Stimulated activated naive CD8-positive, alpha-beta T cell treated with anti-CD3 and anti-CD28 coated beads, Interleukin-15, Interleukin-2, amounts not matched to agents 100 U/mL and 50 U/mL, for 24 hours (primary cell): ENCODE data around the gene KNOP1.

ENCODE experiments used
- ATAC-seq: fragments of 150-1000 bp; cut with Tn5 transposase; one replicate; pipeline ENCODE4 v1.10.0; 2021
- DNase-seq: peaks from one replicate; pipeline ENCODE4 v3.0.0; 2021

Gene KNOP1

GRCh38 chr16:19707569-19708295 is 10.3 kb downstream of the KNOP1 start:
- ATAC-seq, result peak; percentile 10
- no peak for DNase-seq

- no peak for ATAC-seq
Measured at GRCh38 chr16:19706846-19707245, 11.2 kb downstream of the KNOP1 start.

DNA sequence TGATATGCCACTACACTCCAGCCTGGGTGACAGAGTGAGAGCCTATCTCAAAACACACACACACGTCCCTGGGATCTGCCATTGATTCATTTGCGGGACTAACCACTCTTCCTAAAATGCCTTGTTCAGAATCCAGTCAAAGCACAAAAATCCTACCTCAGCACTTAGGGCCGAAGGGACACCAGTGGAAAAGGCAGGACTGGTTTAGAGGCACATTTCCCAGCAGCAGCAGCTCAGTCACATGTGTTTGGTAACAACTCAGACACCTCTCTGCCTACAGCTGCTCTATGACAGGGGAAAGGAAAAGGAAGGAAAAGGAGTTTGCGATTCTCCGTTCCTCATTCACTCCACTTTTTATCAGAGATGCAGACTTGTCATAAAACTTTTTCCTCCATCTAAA is 12.2 kb downstream of the KNOP1 start:
- DNase-seq (no peak), ATAC-seq (no peak)

More at GRCh38 chr16:19706846-19707245, 11.2 kb downstream of the KNOP1 start:
- no peak for DNase-seq

DNA sequence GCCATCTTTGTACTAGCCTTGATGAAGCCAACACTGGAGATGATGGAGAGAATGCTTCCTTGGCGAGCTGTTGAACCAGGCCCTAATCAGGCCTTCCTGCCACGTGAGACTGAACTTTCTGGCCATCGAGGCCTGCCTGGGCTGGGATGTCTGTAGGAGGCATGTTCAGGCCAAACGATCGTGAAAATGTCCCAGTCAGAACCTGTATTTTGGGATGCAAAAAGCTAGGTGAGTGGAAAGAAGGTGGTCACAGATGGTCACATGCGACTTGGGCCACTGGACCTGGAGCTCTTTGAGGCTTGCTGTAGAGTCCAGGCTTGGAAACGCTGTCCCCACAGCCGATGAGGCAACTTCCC is 12.9 kb downstream of the KNOP1 start:
- ATAC-seq, result no peak
- DNase-seq, result no peak

GRCh38 chr16:19704321-19705145 is 13.5 kb downstream of the KNOP1 start:
- no peak for ATAC-seq
- DNase-seq, result no peak

DNA sequence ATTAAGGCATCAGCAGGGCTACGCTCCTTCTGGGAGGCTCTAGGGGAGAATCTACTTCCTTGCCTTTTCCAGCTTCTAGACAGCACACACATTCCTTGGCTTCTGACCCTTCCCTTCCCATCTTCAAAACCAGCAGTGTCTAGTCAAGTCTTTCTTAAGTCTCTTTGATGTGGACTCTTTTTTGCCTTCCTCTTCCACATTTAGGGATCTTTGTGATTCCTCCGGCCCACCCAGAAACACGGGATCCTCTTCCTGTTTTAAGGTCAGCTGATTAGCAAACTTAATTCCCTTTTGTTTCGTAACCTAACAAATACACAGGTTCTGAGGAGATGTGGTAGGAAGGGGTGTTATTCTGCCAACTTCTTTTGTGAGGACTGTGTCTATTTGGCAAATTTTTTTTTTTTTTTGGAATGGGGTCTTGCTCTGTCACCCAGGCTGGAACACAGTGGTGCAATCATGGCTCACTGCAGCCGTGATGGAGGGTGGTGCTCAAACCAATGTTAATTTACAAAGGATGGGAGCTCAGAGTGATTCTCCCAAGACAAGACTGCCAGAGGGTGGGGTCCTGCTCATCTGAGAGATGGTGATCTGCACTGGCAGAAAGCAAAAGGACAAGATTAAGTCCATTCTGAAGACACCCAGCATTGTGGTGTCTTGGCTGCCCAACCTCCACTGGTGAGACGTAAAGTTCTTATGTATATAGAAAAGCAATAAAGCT is 14.7 kb downstream of the KNOP1 start:
- DNase-seq, result no peak
- ATAC-seq, result no peak

DNA sequence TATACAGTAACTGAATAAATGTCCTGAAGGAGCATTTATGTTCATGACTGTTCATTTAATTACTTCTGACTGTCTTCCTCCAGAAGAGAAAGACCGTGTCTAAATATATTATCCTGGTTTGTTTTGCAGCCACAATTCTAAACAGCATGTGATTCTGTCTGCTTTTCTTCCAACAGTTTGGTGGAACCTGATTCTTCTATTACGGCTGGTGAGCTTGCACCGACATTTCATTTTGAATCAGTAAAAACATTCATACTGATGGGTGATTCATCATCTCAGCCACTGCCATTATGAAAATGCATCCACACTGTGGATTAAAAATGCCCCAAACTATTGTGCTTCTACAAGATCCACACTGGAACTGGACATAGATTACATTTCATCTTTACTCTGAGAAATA is 16.9 kb downstream of the KNOP1 start:
- ATAC-seq, result no peak
- no peak for DNase-seq

DNA sequence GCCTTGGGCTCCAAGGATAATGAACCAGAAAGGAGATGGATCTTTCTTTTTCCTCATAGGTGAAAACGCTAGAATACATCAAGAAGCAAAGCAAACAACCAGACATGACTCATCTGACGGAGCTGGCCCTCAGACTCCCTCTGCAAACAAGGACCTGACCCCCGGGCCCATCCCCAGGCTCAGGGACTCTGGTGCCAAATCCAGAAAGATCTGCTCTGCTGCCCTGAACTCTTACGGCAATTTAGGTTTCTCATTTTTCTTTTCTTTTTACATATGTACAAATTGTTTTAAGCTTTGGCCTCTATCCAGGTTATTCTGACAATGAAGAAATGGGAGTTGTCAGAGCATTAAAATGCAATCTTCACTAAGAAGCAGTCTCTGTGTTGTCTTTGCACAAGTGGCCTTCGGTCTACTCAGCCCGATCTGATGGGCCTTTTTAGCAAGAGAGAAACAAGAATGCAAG is 17.7 kb downstream of the KNOP1 start:
- DNase-seq, result no peak

GRCh38 chr16:19699472-19699871 is 18.6 kb downstream of the KNOP1 start:
- DNase-seq (no peak), ATAC-seq (no peak)

More for the DNA sequence above, 17.7 kb downstream of the KNOP1 start:
- ATAC-seq, result no peak

DNA sequence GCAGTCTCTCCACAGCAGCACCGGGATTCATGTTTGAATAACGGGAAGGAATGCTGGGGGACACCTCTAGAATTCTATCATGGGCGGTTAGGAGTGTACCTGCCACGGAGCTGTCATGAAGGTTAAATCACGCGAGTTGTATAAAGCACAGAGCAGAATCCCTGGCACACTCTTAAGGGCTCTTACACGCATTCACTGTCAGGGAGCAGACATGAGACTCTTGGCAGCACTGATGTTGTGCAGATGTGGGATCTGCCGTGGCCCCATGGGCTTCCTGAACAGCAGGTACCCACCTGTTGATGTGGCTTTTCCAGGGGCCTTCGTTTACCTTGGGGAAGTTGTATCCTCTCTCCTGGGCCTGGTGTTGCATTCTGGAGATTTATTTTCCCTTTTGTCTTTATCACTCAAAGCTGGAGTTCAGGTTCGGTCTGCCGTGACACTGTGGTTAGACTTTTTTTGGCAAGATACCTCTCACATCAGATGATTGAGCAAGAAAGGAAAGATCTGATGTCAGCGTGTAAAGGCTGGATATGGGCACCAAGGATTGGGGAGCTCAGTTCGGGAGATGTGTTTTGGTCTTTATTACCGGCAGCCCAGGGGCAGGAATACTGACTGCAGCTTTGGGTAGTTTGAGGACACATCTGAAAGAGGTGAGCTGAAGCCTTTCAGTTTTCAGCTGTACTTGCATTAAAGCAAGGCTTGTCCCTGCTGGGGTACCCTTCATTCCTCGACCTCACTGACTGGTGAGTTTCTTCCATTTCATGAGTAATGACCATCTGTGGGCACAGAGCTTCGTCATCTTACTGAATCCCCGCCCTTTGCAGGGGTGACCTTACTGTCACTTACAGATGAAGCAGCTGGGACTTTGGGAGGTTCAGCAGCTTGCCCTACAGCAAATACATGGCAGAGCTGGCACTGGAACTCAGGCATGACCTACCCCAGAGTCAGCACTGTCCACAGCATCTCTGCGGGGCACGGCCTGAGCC is 19.3 kb downstream of the KNOP1 start:
- DNase-seq (no peak), ATAC-seq (peak; percentile 45)

DNA sequence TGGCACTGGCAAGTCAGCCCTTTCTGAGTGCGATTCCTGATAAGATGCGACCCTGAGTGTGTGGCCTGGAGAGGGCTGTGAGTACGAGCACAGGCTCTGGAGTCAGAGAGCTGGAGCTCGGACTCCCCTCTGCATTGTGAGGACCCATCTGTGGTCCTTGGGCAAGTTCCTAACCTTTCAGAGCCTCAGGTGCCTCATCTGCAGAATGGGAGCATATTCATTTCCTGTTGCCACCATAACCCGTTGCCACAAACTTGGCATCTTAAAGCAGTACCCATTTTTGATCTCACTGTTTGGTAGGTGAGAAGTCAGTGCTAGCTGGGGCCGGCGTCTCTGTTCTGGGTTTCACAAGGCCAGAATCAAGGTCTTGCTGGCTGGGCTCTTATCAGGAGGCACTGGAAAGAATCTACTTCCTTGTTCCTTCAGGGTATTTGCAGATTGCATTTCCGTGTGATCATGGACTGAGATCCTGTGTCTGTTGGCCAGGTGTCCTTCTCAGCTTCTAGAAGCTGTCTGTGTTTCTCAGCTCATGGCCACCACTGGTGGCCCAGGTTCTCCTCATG is 20.2 kb downstream of the KNOP1 start:
- DNase-seq (no peak), ATAC-seq (no peak)

DNA sequence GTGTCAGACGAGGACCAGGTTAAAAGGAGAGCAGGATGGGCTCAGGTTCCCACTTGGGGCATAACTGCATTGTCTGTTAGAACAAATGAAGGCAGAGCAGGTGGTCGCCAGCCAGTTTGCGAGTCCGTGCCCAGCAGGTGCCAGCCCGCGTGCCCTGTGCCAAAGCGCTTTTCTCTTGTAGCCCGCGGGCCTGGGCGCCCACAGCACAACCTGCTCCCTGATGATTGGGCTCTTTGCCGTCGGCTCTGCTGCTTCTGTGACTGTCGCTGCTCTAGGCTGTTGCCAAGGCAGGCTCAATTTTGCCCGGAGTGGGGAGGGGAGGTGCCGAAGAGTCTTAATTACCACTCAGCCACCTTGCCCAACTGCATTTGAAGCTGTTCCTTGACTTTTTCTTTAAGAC is 21.1 kb downstream of the KNOP1 start:
- DNase-seq (no peak), ATAC-seq (no peak)

- ATAC-seq (no peak), DNase-seq (peak; percentile 29)
Measured at GRCh38 chr16:19696328-19696727, 21.7 kb downstream of the KNOP1 start.

DNA sequence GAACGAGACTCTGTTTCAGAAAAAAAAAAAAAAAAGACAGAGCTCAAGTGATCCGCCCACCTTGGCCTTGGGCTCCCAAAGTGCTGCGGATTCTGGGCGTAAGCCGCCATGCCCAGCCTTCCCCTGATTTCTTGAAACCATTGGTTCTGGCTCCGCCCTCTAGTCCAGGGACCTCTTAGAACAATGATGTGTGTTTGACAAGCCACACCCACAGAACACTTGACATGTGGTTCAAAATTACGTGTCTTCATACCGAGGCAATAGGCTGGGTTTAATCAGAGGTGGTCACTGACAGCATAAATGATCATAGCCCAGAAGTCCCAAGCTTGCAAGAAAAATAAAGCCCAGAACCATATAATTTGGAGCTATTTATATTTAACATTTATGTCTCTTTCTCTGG is 23.0 kb downstream of the KNOP1 start:
- no peak for DNase-seq
- no peak for ATAC-seq

GRCh38 chr16:19691161-19691711 is 26.8 kb downstream of the KNOP1 start:
- DNase-seq, result no peak
- peak; percentile 20 for ATAC-seq

GRCh38 chr16:19690196-19690595 is 27.8 kb downstream of the KNOP1 start:
- no peak for DNase-seq
- no peak for ATAC-seq

DNA sequence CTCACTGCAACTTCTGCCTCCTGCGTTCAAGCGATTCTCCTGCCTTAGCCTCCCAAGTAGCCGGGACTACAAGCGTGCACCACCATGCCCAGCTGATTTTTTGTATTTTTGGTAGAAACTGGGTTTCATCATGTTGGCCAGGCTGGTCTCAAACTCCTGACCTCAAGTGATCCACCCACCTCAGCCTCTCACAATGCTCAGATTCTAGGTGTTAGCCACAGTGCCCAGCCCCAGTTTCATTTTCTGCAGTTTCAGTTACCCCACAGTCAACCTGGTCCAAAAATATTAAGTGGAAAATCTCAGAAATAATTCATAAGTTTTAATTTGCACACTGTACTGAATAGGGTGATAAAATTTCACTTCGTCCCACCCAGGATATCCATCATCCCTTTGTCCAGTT is 28.7 kb downstream of the KNOP1 start:
- DNase-seq (no peak), ATAC-seq (no peak)

GRCh38 chr16:19688396-19689024 is 29.5 kb downstream of the KNOP1 start:
- ATAC-seq (no peak), DNase-seq (no peak)

GRCh38 chr16:19687279-19687678 is 30.7 kb downstream of the KNOP1 start:
- ATAC-seq, result no peak
- DNase-seq, result no peak

- no peak for DNase-seq
- no peak for ATAC-seq
Measured at GRCh38 chr16:19685176-19685575, 32.9 kb downstream of the KNOP1 start.
